ENCODE results near the gene ZDHHC12. TPM values are rescaled to one million over a fixed set of nuclear protein-coding genes. Genes with fewer than 3 reads are reported as not detected.

ZDHHC12 gene
- total and polyA plus RNA-seq, 2 donors (not counting 3 experiments of a cell fraction or from before 2014, with no cell fraction given): 28.8 to 62.0 TPM

GRCh38 chr9:128768606-128769005 lies 44.7 kb upstream of the ZDHHC12 start:
- no peak for FAIRE-seq
- H3K9ac ChIP-seq (replicated peaks; ENCODE audit: extremely low read depth, insufficient read depth, low read length): no peak overlapping the region
- H3K27ac ChIP-seq (ENCODE audit: insufficient read depth, low read depth, low read length): no peak overlapping the region
- no peaks in the 10 kb centered on the region for H3K36me3 ChIP-seq (ENCODE audit: control insufficient read depth in 2 of 2, extremely low read depth in 1 of 2, insufficient read depth in 2 of 2, low read length in 2 of 2)
- DNase-seq (ENCODE audit: low read depth, low spot score): no peak
- no TSS peak for BruUV-seq (replicated peaks)
- H3K4me1 ChIP-seq (ENCODE audit: control insufficient read depth, extremely low read depth, insufficient read depth, low read length): peaks cover 7% of the 10 kb centered on the region
- no peaks in the 10 kb centered on the region for H3K9me1 ChIP-seq (replicated peaks; ENCODE audit: control insufficient read depth, extremely low read depth, insufficient read depth, low read length)
- no peaks in the 10 kb centered on the region for H3K27me3 ChIP-seq (ENCODE audit: control insufficient read depth in 2 of 2, insufficient read depth in 2 of 2, low read length in 2 of 2)
- no peak overlapping the region for H3K4me2 ChIP-seq (ENCODE audit: insufficient read depth, low read length)
- no peaks in the 10 kb centered on the region for H4K20me1 ChIP-seq (replicated peaks; ENCODE audit: control insufficient read depth, extremely low read depth, insufficient read depth, low read length)
- CTCF ChIA-PET: interaction anchor here (1.0 kb wide), 1 partner anchor 35 kb away, joined by 3 read pairs; no protein-coding TSS in a partner anchor
- intact Hi-C loops (cut with micrococcal nuclease): no loop called here
- H3K79me2 ChIP-seq (ENCODE audit: control insufficient read depth, insufficient read depth, low read length): no peaks in the 10 kb centered on the region
- POLR2A ChIA-PET: no interaction called here
- TF ChIP-seq CTCF (IDR thresholded peaks at IDR 0.05; ENCODE audit: extremely low read depth in 1 of 2, insufficient read depth in 1 of 2, low read depth in 1 of 2, low read length in 2 of 2) (no peak), JUN (IDR thresholded peaks at IDR 0.05; ENCODE audit: borderline replicate concordance, insufficient read depth, insufficient read length, low read depth) (no peak), POLR2AphosphoS5 (IDR thresholded peaks at IDR 0.05; ENCODE audit: insufficient read depth, low read depth, low read length) (no peak), MAX (IDR thresholded peaks at IDR 0.05; ENCODE audit: insufficient read depth, insufficient read length) (no peak), MYC (IDR thresholded peaks at IDR 0.05; ENCODE audit: low read depth, low read length) (no peak), FOS (IDR thresholded peaks at IDR 0.05; ENCODE audit: borderline replicate concordance, insufficient read depth, low read length) (no peak), EZH2 (IDR thresholded peaks at IDR 0.05; ENCODE audit: borderline replicate concordance, low read depth, low read length, severe bottlenecking) (no peak), GATA2 (IDR thresholded peaks at IDR 0.05; ENCODE audit: insufficient read depth, insufficient read length, low read depth, low read length) (no peak), POLR2A (IDR thresholded peaks at IDR 0.05; ENCODE audit: low read depth, low read length) (no peak)
- H3K4me3 ChIP-seq (replicated peaks in 1 of 3; ENCODE audit: insufficient read depth in 1 of 3, low read depth in 1 of 3, low read length in 3 of 3): no peak overlapping the region
- dilution Hi-C loops (cut with MboI; ENCODE audit: extremely low pct_ligation_motif_present, low sequenced_read_pairs): no loop called here
- H2AFZ ChIP-seq (ENCODE audit: low read depth, low read length): no peak overlapping the region
- no peaks in the 10 kb centered on the region for H3K9me3 ChIP-seq (replicated peaks; ENCODE audit: control insufficient read depth, insufficient read depth, low read length)
